K562 (cell line): Measurements from ENCODE around the gene RBPJ. TPM values are rescaled to one million over a fixed set of nuclear protein-coding genes. Genes with fewer than 3 reads are reported as not detected.

Experiments used
- DDX20 ChIP-seq: fragments of 450-650 bp; IDR thresholded peaks from 2 replicates; pipeline ENCODE4 v1.6.1; 2016; ENCODE audit warnings: missing genetic modification characterization, low read depth, mild to moderate bottlenecking, missing compliant biosample characterization, moderate library complexity
- DMBX1 ChIP-seq: fragments of 250-450 bp; sonication (Bioruptor Pico); IDR thresholded peaks from 2 replicates; pipeline ENCODE4 v1.8.0; 2022; ENCODE audit warnings: inconsistent platforms, mild to moderate bottlenecking, moderate library complexity, borderline replicate concordance
- HDAC8 ChIP-seq: fragments of 450-650 bp; IDR thresholded peaks from 2 replicates; pipeline ENCODE4 v1.6.1; 2016; ENCODE audit warnings: mild to moderate bottlenecking, missing genetic modification characterization, moderate library complexity, missing compliant biosample characterization
- MGA ChIP-seq: fragments of 450-650 bp; IDR thresholded peaks from 2 replicates; pipeline ENCODE4 v1.6.1; 2016; ENCODE audit warnings: mild to moderate bottlenecking, moderate library complexity
- NR0B1 ChIP-seq: fragments of 450-650 bp; IDR thresholded peaks from one replicate; pipeline ENCODE4 v1.6.1; 2018; ENCODE audit warnings: mild to moderate bottlenecking, moderate library complexity; ENCODE audit not compliant: partially characterized antibody
- NR3C1 ChIP-seq: sonication (generic); formaldehyde crosslinking; IDR thresholded peaks from 2 replicates; pipeline ENCODE4 v1.8.1; 2022; ENCODE audit warnings: missing genetic modification reagents
- PPARD ChIP-seq: fragments of 250-450 bp; sonication (Bioruptor Pico); IDR thresholded peaks from 2 replicates; pipeline ENCODE4 v1.8.0; 2022; ENCODE audit warnings: inconsistent platforms, mild to moderate bottlenecking, moderate library complexity
- PTRF ChIP-seq: fragments of 450-650 bp; IDR thresholded peaks from 2 replicates; pipeline ENCODE4 v1.6.1; 2016; ENCODE audit warnings: mild to moderate bottlenecking, missing genetic modification characterization, missing compliant biosample characterization
- SMARCC2 ChIP-seq: fragments of 450-650 bp; IDR thresholded peaks from 2 replicates; pipeline ENCODE4 v1.6.1; 2017; ENCODE audit warnings: antibody characterized with exemption, moderate library complexity, mild to moderate bottlenecking, low read depth
- THRA ChIP-seq: fragments of 450-650 bp; IDR thresholded peaks from 2 replicates; pipeline ENCODE4 v1.6.1; 2017; ENCODE audit warnings: mild to moderate bottlenecking, moderate library complexity
- YBX1 ChIP-seq: fragments of 450-650 bp; IDR thresholded peaks from 2 replicates; pipeline ENCODE4 v1.7.1; 2016; ENCODE audit warnings: mild to moderate bottlenecking
- ZNF184 ChIP-seq: sonication (generic); formaldehyde crosslinking; IDR thresholded peaks from 2 replicates; pipeline ENCODE4 v1.5.0; 2020; ENCODE audit warnings: missing genetic modification reagents
- ZNF785 ChIP-seq: fragments of 250-450 bp; sonication (Bioruptor Pico); IDR thresholded peaks from 2 replicates; pipeline ENCODE4 v1.4.0; 2020; ENCODE audit warnings: mild to moderate bottlenecking
- polyA plus RNA-seq, 8 experiments: library from polyadenylated mRNA; depleted of rRNA in 4 of 8; stranded (reverse) in 5 of 8; unstranded in 3 of 8; fragments of >200 nt; fragmentation: Nextera tagmentation in 2 of 8; fragmentation: Illumina TruSeq in 1 of 8; extraction: Ambion mirVana in 2 of 8; extraction: Trizol in 1 of 8; gene quantifications; 2 replicates each; pipeline versions ENCODE4 v1.2.1 to v1.2.3, GENCODE V29; 2011 to 2014; ENCODE audit warnings: inconsistent platforms in 1 of 8, missing spikeins in 1 of 8
- total RNA-seq, 7 experiments: library from RNA; depleted of rRNA in 6 of 7; stranded (reverse); fragments of >200 nt in 6 of 7; fragmentation: Illumina TruSeq in 2 of 7; extraction: Trizol in 2 of 7; gene quantifications; 2 replicates each; pipeline versions ENCODE4 v1.2.1 to v1.2.3, GENCODE V29; 2011 to 2021; ENCODE audit warnings: low replicate concordance in 1 of 7

The RBPJ gene
- total and polyA plus RNA-seq, 9 of the 15 experiments (the other 6 are each of a cell fraction or from before 2014, with no cell fraction given), result 17.2 to 49.4 (median 33.8) TPM

- no peak for TF ChIP-seq PTRF (tag)
- no peak for TF ChIP-seq DMBX1 (CRISPR knock-in tag)
- TF ChIP-seq PPARD (CRISPR knock-in tag), result no peak
- no peak for TF ChIP-seq YBX1
- no peak for TF ChIP-seq NR0B1
- TF ChIP-seq ZNF785 (CRISPR knock-in tag), result no peak
- 0 out of 2 replicates have a peak, but pooled peaks have one; percentile 30 for TF ChIP-seq MGA
- TF ChIP-seq NR3C1 (CRISPR knock-in tag), result no peak
- no peak for TF ChIP-seq HDAC8 (tag)
- no peak for TF ChIP-seq DDX20
- TF ChIP-seq THRA, result no peak
- no peak for TF ChIP-seq ZNF184 (CRISPR knock-in tag)
- TF ChIP-seq SMARCC2, result no peak
These were observed at the start of gene RBPJ (continued) for GRCh38 chr4:26320538-26321372.
